PC-9 (cell line): Measurements from ENCODE around the gene CDK11B.

Experiments
- CTCF ChIP-seq: fragments of 200-600 bp; sonication (generic); conservative IDR thresholded peaks from 2 replicates; pipeline ENCODE4 v1.6.1; 2017; ENCODE audit warnings: mixed run types, antibody characterized with exemption, mild to moderate bottlenecking, moderate library complexity
- EZH2 ChIP-seq: fragments of 200-600 bp; sonication (generic); IDR thresholded peaks from 2 replicates; pipeline ENCODE4 v1.8.0; 2017; ENCODE audit warnings: antibody characterized with exemption, low read depth

- no peak for TF ChIP-seq CTCF
- TF ChIP-seq EZH2: no peak
These were observed 40.3 kb downstream of the CDK11B start for GRCh38 chr1:1618396-1619068.
